ENCODE measurements around the gene INIP. TPM values are rescaled to one million over a fixed set of nuclear protein-coding genes. Genes with fewer than 3 reads are reported as not detected.

The INIP gene
- total RNA-seq, 1 experiment from 2014 or later, result 28.0 TPM

DNA sequence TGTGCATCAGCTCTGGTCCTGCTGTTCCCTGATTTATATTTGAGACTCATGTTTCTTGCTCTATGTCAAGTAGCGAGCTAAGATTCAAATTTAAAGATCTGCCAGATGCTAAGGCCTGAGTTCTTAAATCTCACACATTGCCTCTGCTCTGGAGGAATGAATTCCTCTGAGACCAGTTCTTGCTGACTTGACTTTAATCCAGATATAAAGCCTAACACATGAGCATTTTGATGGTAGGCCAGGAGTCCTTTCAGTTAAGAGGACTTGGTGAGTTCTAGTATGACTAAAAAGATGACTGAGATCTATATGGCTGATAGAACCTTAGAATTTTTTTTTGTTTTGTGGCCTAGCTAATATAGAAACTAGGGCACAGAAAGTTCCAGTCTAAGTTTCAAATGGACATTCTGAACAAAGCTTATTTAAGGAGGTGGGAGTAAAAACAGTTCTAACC, 1.3 kb upstream of the INIP start:
- Histone ChIP-seq H3K27ac (no peak overlapping the region), H2AFZ (0 out of 2 replicates have a peak overlapping the region, but pooled peaks have one; percentile 6), H3K27me3 (ENCODE audit: insufficient read depth, low read depth) (no peaks in the 10 kb centered on the region), H3K9me2 (ENCODE audit: insufficient read depth) (no peaks in the 10 kb centered on the region), H3K4me1 (replicated peaks; ENCODE audit: insufficient read depth) (peaks cover 16% of the 10 kb centered on the region; the same call in 1 of the 2 replicates), H3K4me2 (no peak overlapping the region), H4K20me1 (ENCODE audit: insufficient read depth) (no peaks in the 10 kb centered on the region), H3F3A (ENCODE audit: insufficient read depth, low read depth) (no peaks in the 10 kb centered on the region), H3K9me3 (ENCODE audit: insufficient read depth, low read depth) (no peaks in the 10 kb centered on the region), H3K4me3 (no peak overlapping the region), H3K79me2 (ENCODE audit: low read depth) (peaks cover 20% of the 10 kb centered on the region), H3K36me3 (ENCODE audit: low read depth) (no peaks in the 10 kb centered on the region)
- POLR2A ChIA-PET (ENCODE audit: unreplicated experiment), result interaction anchor here (0.6 kb wide), 1 partner anchor 34 kb away, joined by 3 read pairs; no protein-coding TSS in a partner anchor
- BruUV-seq (replicated peaks), result no TSS peak
- DNase-seq, result no peak
- TF ChIP-seq EZH2 (IDR thresholded peaks at IDR 0.05; ENCODE audit: low read depth) (no peak), CTCF (conservative IDR thresholded peaks at IDR 0.05) (no peak)
- CTCF ChIA-PET, result interaction anchor here (1.8 kb wide), 1 partner anchor 184 kb away, joined by 5 read pairs; no protein-coding TSS in a partner anchor
- intact Hi-C loops (cut with micrococcal nuclease; ENCODE audit: unreplicated experiment), result loop anchor here (2.0 to 10.0 kb wide), 4 partner anchors 32 to 384 kb away; partner anchors contain the start of genes PTBP3 and SNX30

DNA sequence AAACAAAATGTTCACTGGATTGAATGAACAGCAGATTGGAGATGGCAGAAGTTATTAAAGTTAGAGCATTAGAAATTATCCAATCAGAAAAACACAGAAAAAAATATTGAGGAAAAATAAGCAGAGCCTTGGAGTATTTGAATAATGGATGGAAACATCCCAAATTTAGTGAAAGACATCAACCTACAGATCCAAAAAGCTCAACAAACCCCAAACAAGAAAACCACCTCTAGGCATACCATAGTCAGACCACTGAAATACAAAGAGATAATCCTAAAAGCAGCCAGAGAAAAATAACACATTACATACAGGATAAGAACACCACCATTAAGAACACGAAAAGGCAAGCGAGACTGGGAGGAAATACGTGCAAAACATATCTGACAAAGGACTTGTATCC, 5.2 kb downstream of the INIP start:
- ChIA-PET CTCF (no interaction called here), POLR2A (ENCODE audit: unreplicated experiment) (no interaction called here)
- Histone ChIP-seq H3F3A (ENCODE audit: insufficient read depth, low read depth) (no peaks in the 10 kb centered on the region), H3K4me1 (replicated peaks; ENCODE audit: insufficient read depth) (peaks cover 10% of the 10 kb centered on the region; the same call in 1 of the 2 replicates), H3K79me2 (ENCODE audit: low read depth) (peaks cover 64% of the 10 kb centered on the region), H3K27ac (no peak overlapping the region), H3K4me2 (no peak overlapping the region), H3K9me2 (ENCODE audit: insufficient read depth) (no peaks in the 10 kb centered on the region), H4K20me1 (ENCODE audit: insufficient read depth) (no peaks in the 10 kb centered on the region), H3K4me3 (no peak overlapping the region), H3K36me3 (ENCODE audit: low read depth) (peaks cover 24% of the 10 kb centered on the region), H3K27me3 (ENCODE audit: insufficient read depth, low read depth) (no peaks in the 10 kb centered on the region), H3K9me3 (ENCODE audit: insufficient read depth, low read depth) (no peaks in the 10 kb centered on the region), H2AFZ (no peak overlapping the region)
- DNase-seq, result no peak
- intact Hi-C loops (cut with micrococcal nuclease; ENCODE audit: unreplicated experiment), result loop anchor here (5.0 to 10.0 kb wide), 4 partner anchors 270 to 600 kb away; partner anchors contain the start of gene PTBP3
- TF ChIP-seq EZH2 (IDR thresholded peaks at IDR 0.05; ENCODE audit: low read depth), result no peak
- TF ChIP-seq CTCF (conservative IDR thresholded peaks at IDR 0.05), result no peak
- no TSS peak for BruUV-seq (replicated peaks)

DNA sequence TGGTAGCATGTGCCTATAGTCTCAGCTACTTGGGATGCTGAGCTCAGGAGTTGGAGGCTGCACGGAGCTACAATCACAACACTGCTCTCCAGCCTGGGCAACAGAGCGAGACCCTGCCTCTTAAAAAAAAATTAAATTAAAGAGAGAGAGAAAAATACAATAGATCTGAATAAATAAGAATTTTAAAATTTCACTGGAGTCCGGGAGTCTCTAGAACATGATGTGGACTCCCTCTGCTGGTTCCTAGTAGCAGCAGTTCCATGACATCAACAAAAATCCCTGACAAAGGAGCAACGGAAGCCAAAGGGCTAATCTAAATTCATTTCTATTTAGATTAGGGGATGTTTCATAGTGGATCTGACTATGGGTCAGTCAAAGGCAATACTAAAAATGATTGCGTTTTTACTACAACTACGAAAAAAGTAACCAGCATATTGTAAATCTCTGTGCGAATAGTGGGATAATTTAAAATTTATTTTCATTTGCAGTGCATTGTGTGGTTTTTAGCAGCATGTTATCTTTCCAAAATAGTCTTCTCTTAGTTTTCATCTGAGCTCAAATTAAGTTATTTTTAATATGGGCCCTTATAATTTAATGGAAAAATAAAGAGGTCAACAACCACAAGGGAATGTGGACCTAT, 6.7 kb downstream of the INIP start:
- DNase-seq, result peak in 1 of 2 experiments; percentile 9
- Histone ChIP-seq H3F3A (ENCODE audit: insufficient read depth, low read depth) (no peaks in the 10 kb centered on the region), H3K9me3 (ENCODE audit: insufficient read depth, low read depth) (no peaks in the 10 kb centered on the region), H3K4me3 (no peak overlapping the region), H3K9me2 (ENCODE audit: insufficient read depth) (no peaks in the 10 kb centered on the region), H4K20me1 (ENCODE audit: insufficient read depth) (no peaks in the 10 kb centered on the region), H3K36me3 (ENCODE audit: low read depth) (peaks cover 24% of the 10 kb centered on the region), H3K79me2 (ENCODE audit: low read depth) (peaks cover 52% of the 10 kb centered on the region), H3K27ac (no peak overlapping the region), H2AFZ (no peak overlapping the region), H3K27me3 (ENCODE audit: insufficient read depth, low read depth) (no peaks in the 10 kb centered on the region), H3K4me2 (no peak overlapping the region), H3K4me1 (replicated peaks; ENCODE audit: insufficient read depth) (peaks cover 2% of the 10 kb centered on the region; the same call in 1 of the 2 replicates)
- intact Hi-C loops (cut with micrococcal nuclease; ENCODE audit: unreplicated experiment), result loop anchor here (5.0 to 10.0 kb wide), 4 partner anchors 269 to 599 kb away; partner anchors contain the start of gene PTBP3
- BruUV-seq (replicated peaks), result no TSS peak
- ChIA-PET POLR2A (ENCODE audit: unreplicated experiment) (no interaction called here), CTCF (interaction anchor here (0.6 to 0.8 kb wide), 2 partner anchors 167 to 268 kb away, joined by 4 read pairs; no protein-coding TSS in a partner anchor)
- TF ChIP-seq CTCF (conservative IDR thresholded peaks at IDR 0.05) (peak; percentile 67), EZH2 (IDR thresholded peaks at IDR 0.05; ENCODE audit: low read depth) (no peak)
